ENCODE data around the gene MAB21L3. TPM values are rescaled to one million over a fixed set of nuclear protein-coding genes. Genes with fewer than 3 reads are reported as not detected.

Gene MAB21L3
- total RNA-seq, 3 donors from 2014 or later, result 0.29 to 0.80 TPM; not detected in 1

GRCh38 chr1:116176306-116176789, 65.1 kb downstream of the MAB21L3 start:
- Histone ChIP-seq H3K27me3 (no peaks in the 10 kb centered on the region), H3K27ac (no peak overlapping the region), H3K9me3 (no peaks in the 10 kb centered on the region), H3K36me3 (no peaks in the 10 kb centered on the region), H3K4me1 (no peaks in the 10 kb centered on the region), H3K4me3 (no peak overlapping the region)
- no peak for DNase-seq (ENCODE audit: low spot score in 2 of 2)
- intact Hi-C loops (cut with DNase I; ENCODE audit: low total_unique reads), result no loop called here
- no peak for TF ChIP-seq CTCF (IDR thresholded peaks at IDR 0.05)

GRCh38 chr1:116177861-116178260, 66.7 kb downstream of the MAB21L3 start:
- intact Hi-C loops (cut with DNase I; ENCODE audit: low total_unique reads), result no loop called here
- Histone ChIP-seq H3K4me3 (no peak overlapping the region), H3K4me1 (no peaks in the 10 kb centered on the region), H3K27ac (no peak overlapping the region), H3K36me3 (no peaks in the 10 kb centered on the region), H3K27me3 (no peaks in the 10 kb centered on the region), H3K9me3 (no peaks in the 10 kb centered on the region)
- no peak for DNase-seq (ENCODE audit: low spot score in 2 of 2)
- TF ChIP-seq CTCF (IDR thresholded peaks at IDR 0.05) (no peak), POLR2A (IDR thresholded peaks at IDR 0.05) (no peak), POLR2AphosphoS5 (IDR thresholded peaks at IDR 0.05) (no peak)

DNA sequence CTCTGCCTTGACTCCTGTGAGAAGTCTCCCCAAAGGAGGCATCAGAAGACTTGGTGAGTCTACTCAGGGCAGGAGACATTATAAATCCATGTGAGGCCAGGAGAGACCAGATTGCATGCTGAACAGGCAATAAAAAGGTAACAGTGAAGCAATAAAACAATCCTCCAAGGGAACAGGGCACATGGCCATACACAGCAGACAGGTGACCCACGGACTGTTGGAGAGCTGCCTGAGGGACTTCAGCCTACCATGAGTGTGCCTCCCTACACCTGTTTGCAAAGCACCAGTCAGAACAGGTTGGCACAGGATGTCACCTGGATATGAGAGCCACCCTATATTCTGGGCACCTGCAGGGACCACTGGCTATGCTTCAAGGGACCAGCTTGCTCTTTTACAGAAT, 67.6 kb downstream of the MAB21L3 start:
- no peaks in the 10 kb centered on the region for H3K4me1 ChIP-seq
- intact Hi-C loops (cut with DNase I; ENCODE audit: low total_unique reads), result no loop called here
- no peak overlapping the region for H3K27ac ChIP-seq
- H3K27me3 ChIP-seq, result no peaks in the 10 kb centered on the region
- TF ChIP-seq POLR2A (IDR thresholded peaks at IDR 0.05) (no peak), CTCF (IDR thresholded peaks at IDR 0.05) (no peak), POLR2AphosphoS5 (IDR thresholded peaks at IDR 0.05) (no peak)
- H3K4me3 ChIP-seq, result no peak overlapping the region
- no peaks in the 10 kb centered on the region for H3K9me3 ChIP-seq
- DNase-seq (ENCODE audit: low spot score in 2 of 2), result no peak
- no peaks in the 10 kb centered on the region for H3K36me3 ChIP-seq

- no peaks in the 10 kb centered on the region for H3K9me3 ChIP-seq
- H3K27me3 ChIP-seq, result no peaks in the 10 kb centered on the region
- H3K27ac ChIP-seq, result no peak overlapping the region
- no peak overlapping the region for H3K4me3 ChIP-seq
- H3K36me3 ChIP-seq, result no peaks in the 10 kb centered on the region
- intact Hi-C loops (cut with DNase I; ENCODE audit: low total_unique reads), result no loop called here
- no peak for TF ChIP-seq CTCF (IDR thresholded peaks at IDR 0.05)
- TF ChIP-seq POLR2AphosphoS5 (IDR thresholded peaks at IDR 0.05), result no peak
- no peak for TF ChIP-seq POLR2A (IDR thresholded peaks at IDR 0.05)
- DNase-seq (ENCODE audit: low spot score in 2 of 2), result no peak
- H3K4me1 ChIP-seq, result no peaks in the 10 kb centered on the region
Measured at GRCh38 chr1:116179419-116179818, 68.2 kb downstream of the MAB21L3 start.

GRCh38 chr1:116179964-116180363, 68.8 kb downstream of the MAB21L3 start:
- DNase-seq (ENCODE audit: low spot score in 2 of 2), result no peak
- no peaks in the 10 kb centered on the region for H3K27me3 ChIP-seq
- TF ChIP-seq CTCF (IDR thresholded peaks at IDR 0.05) (no peak), POLR2A (IDR thresholded peaks at IDR 0.05) (no peak), POLR2AphosphoS5 (IDR thresholded peaks at IDR 0.05) (no peak)
- H3K4me3 ChIP-seq, result no peak overlapping the region
- no peaks in the 10 kb centered on the region for H3K36me3 ChIP-seq
- H3K4me1 ChIP-seq, result no peaks in the 10 kb centered on the region
- no peaks in the 10 kb centered on the region for H3K9me3 ChIP-seq
- H3K27ac ChIP-seq, result no peak overlapping the region
- intact Hi-C loops (cut with DNase I; ENCODE audit: low total_unique reads), result no loop called here

Data from breast epithelium (tissue), 4 donors.